ENCODE results near the gene FGF1. TPM values are rescaled to one million over a fixed set of nuclear protein-coding genes. Genes with fewer than 3 reads are reported as not detected.

FGF1 gene
- total RNA-seq, 1 experiment from 2014 or later, result 3.2 TPM

- no peak overlapping the region for H3K27ac ChIP-seq (ENCODE audit: insufficient read length, low read depth, low read length)
- no peak overlapping the region for H4K91ac ChIP-seq (ENCODE audit: insufficient read length, low read depth, low read length)
- Mint-ChIP-seq H3K36me3 (ENCODE audit: insufficient read depth in 1 of 3, low read depth in 3 of 3) (no peaks in the 10 kb centered on the region), H3K4me3 (no peak overlapping the region), H3K4me1 (peaks cover 25 to 42% of the 10 kb centered on the region in 2 experiments), H3K27me3 (ENCODE audit: low read depth) (peaks cover 1% of the 10 kb centered on the region; the same call in 1 of the 2 replicates), H3K9me3 (no peaks in the 10 kb centered on the region; a peak in 1 of 5 replicates), H3K27ac (peak overlapping the region in 1 of 3 experiments; percentile 20; a peak in 1 of 7 replicates)
- no peak overlapping the region for H4K5ac ChIP-seq (ENCODE audit: insufficient read length, low read depth, low read length)
- H3K23ac ChIP-seq (ENCODE audit: insufficient read length, low read depth, low read length), result no peak overlapping the region
- H3K9ac ChIP-seq (ENCODE audit: extremely low read depth, insufficient read length, low read length), result no peak overlapping the region
- H2AK5ac ChIP-seq (ENCODE audit: insufficient read length, low read length), result no peak overlapping the region
- H2AFZ ChIP-seq (ENCODE audit: low read length), result no peak overlapping the region
- H3K23me2 ChIP-seq (ENCODE audit: insufficient read length, low read depth, low read length, poor library complexity, severe bottlenecking), result no peaks in the 10 kb centered on the region
- H4K8ac ChIP-seq (replicated peaks; ENCODE audit: insufficient read length, low read depth, low read length), result no peak overlapping the region
- H2BK20ac ChIP-seq (ENCODE audit: low read depth, low read length, poor library complexity, severe bottlenecking), result no peak overlapping the region
- no peak overlapping the region for H3K4me2 ChIP-seq (ENCODE audit: insufficient read depth, insufficient read length, low read length)
- H2BK5ac ChIP-seq (ENCODE audit: insufficient read length, low read length), result no peak overlapping the region
- WGBS (ENCODE audit: extremely low coverage, insufficient read length, low lambda C conversion rate), result no CpG with 5 or more reads among the region's 3 CpGs
- no peak overlapping the region for H2BK120ac ChIP-seq (ENCODE audit: low read depth, low read length, poor library complexity, severe bottlenecking)
- H2BK15ac ChIP-seq (ENCODE audit: low read depth, low read length), result no peak overlapping the region
- no peaks in the 10 kb centered on the region for H4K20me1 ChIP-seq (ENCODE audit: control insufficient read depth, insufficient read depth, insufficient read length)
- no peaks in the 10 kb centered on the region for H3K79me1 ChIP-seq (ENCODE audit: insufficient read depth, low read depth, low read length, poor library complexity, severe bottlenecking)
- no peak overlapping the region for H3T11ph ChIP-seq (ENCODE audit: low read length)
- H3K56ac ChIP-seq (ENCODE audit: insufficient read length, low read depth, low read length), result no peak overlapping the region
- H3K79me2 ChIP-seq (ENCODE audit: insufficient read depth, low read length), result no peaks in the 10 kb centered on the region
- H3K4me1 ChIP-seq (ENCODE audit: insufficient read depth, low read length), result peaks cover 7% of the 10 kb centered on the region; the same call in 1 of the 2 replicates
- H3K18ac ChIP-seq (ENCODE audit: insufficient read length, low read depth, low read length), result no peak overlapping the region
- no peak overlapping the region for H3K14ac ChIP-seq (ENCODE audit: insufficient read depth, low read length)
- no peaks in the 10 kb centered on the region for H3K9me3 ChIP-seq (ENCODE audit: control insufficient read depth, low read depth, low read length)
- DNase-seq, result no peak
- H3K27me3 ChIP-seq (ENCODE audit: insufficient read depth, low read length), result no peaks in the 10 kb centered on the region
- no peak overlapping the region for H3K4ac ChIP-seq (ENCODE audit: low read depth, low read length)
- no peak overlapping the region for H2BK12ac ChIP-seq (ENCODE audit: insufficient read length, low read depth, low read length)
- TF ChIP-seq CTCF (conservative IDR thresholded peaks at IDR 0.05), result no peak
Measured at GRCh38 chr5:142545650-142546322, 140.1 kb downstream of the FGF1 start.
